Upper lobe of left lung (tissue), 6 donors: Measurements from ENCODE around the gene ADAP1. TPM values are rescaled to one million over a fixed set of nuclear protein-coding genes. Genes with fewer than 3 reads are reported as not detected.

Experiments used
- ATAC-seq, 2 donors: fragments of 200-7000 bp; cut with Tn5 transposase; one replicate each; pipeline ENCODE4 v1.9.1; 2022; ENCODE audit warnings: mild to moderate bottlenecking in 2 of 2, moderate library complexity in 2 of 2; ENCODE audit not compliant: low FRiP score in 2 of 2
- DNase-seq, 2 donors: peaks; one replicate each; pipeline ENCODE4 v3.0.0-alpha.2; 2019 to 2020
- H3K27ac ChIP-seq, 4 donors: fragments of 200-600 bp; sonication (generic); one replicate each; pipeline ENCODE4 v1.5.1; 2016 to 2019
- H3K27me3 ChIP-seq, 4 donors: fragments of 200-600 bp; sonication (generic); one replicate each; pipeline ENCODE4 v1.5.1; 2017 to 2019
- H3K36me3 ChIP-seq, 4 donors: fragments of 200-600 bp; sonication (generic); one replicate each; pipeline ENCODE4 v1.5.1; 2016 to 2019
- H3K4me1 ChIP-seq, 4 donors: fragments of 200-600 bp; sonication (generic); one replicate each; pipeline ENCODE4 v1.5.1; 2018 to 2019
- H3K4me3 ChIP-seq, 4 donors: fragments of 200-600 bp; sonication (generic); one replicate each; pipeline ENCODE4 v1.5.1; 2017 to 2019; ENCODE audit warnings: mild to moderate bottlenecking in 2 of 4, moderate library complexity in 1 of 4
- H3K9me3 ChIP-seq, 4 donors: fragments of 200-600 bp; sonication (generic); one replicate each; pipeline ENCODE4 v1.5.1; 2018 to 2019
- EP300 ChIP-seq, 4 donors: sonication (generic); formaldehyde crosslinking; IDR thresholded peaks; one replicate each; pipeline ENCODE4 v1.5.1; 2017; ENCODE audit warnings: antibody characterized with exemption in 4 of 4, control low read depth in 2 of 4
- POLR2A ChIP-seq, 4 donors: fragments of 450-650 bp; IDR thresholded peaks; one replicate each; pipeline ENCODE4 v1.5.1; 2016 to 2017; ENCODE audit warnings: antibody characterized with exemption in 4 of 4, mild to moderate bottlenecking in 2 of 4
- POLR2AphosphoS5 ChIP-seq, 2 donors: sonication (generic); formaldehyde crosslinking; IDR thresholded peaks; one replicate each; pipeline ENCODE4 v1.5.1; 2017; ENCODE audit warnings: antibody characterized with exemption in 2 of 2
- WGBS, 2 donors: methylation state at CpG; one replicate each; pipeline ENCODE4 v1.1.5; 2017 to 2018; 5-methylcytosine and 5-hydroxymethylcytosine counted together
- total RNA-seq, 6 donors: library from RNA; depleted of rRNA in 4 of 6; stranded (reverse); fragments of >200 nt in 4 of 6; gene quantifications; one replicate each; pipeline versions ENCODE4 v1.1.0 to v1.2.1, GENCODE V29; 2016 to 2021
- TF ChIP-seq, protein P1 (sequence below), 6 experiments: fragments of 450-650 bp in 4 of 6; fragments of 200-600 bp in 2 of 6; sonication (generic) in 2 of 6; IDR thresholded peaks; one replicate each; pipeline ENCODE4 v1.5.1; 2016 to 2019; ENCODE audit warnings: antibody characterized with exemption in 6 of 6
- donor health status: DM: no; HTN: no; CAD: no; lungs with moderate emphysema.
- donor health status: DM: no; HTN: yes; CAD: no; lungs with severe emphysema.

Gene ADAP1
- total RNA-seq, 6 donors from 2014 or later = 31.0 to 109 (median 37.5) TPM

DNA sequence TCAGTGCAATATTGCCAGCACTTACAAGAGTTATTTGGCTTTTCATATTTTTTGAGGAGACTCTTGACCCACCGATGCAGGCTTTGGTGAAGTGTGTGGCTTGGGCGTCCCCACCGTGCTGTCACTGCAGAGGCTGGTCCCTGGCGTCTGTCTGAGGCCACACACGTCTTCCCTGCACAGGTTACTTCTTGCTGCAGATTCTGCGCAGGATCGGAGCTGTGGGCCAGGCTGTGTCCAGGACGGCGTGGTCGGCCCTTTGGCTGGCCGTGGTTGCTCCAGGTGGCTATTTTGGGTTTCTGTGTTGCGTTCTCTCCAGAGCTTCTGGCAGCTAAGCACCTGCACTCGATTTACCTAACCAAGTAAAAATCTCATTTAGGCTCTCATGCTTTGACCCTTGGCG lies 103.3 kb downstream of the ADAP1 start:
- WGBS, 2 donors = 94 to 96% methylated on average over 14 of the region's 14 CpGs
- H3K4me1 ChIP-seq = no peaks in the 10 kb centered on the region
- H3K36me3 ChIP-seq = peaks cover 33 to 78% (median 64%) of the 10 kb centered on the region in 4 donors
- TF ChIP-seq EP300 (IDR thresholded peaks at IDR 0.05) (no peak), POLR2A (IDR thresholded peaks at IDR 0.05) (no peak), POLR2AphosphoS5 (IDR thresholded peaks at IDR 0.05) (no peak)
- TF ChIP-seq, protein P1, sequence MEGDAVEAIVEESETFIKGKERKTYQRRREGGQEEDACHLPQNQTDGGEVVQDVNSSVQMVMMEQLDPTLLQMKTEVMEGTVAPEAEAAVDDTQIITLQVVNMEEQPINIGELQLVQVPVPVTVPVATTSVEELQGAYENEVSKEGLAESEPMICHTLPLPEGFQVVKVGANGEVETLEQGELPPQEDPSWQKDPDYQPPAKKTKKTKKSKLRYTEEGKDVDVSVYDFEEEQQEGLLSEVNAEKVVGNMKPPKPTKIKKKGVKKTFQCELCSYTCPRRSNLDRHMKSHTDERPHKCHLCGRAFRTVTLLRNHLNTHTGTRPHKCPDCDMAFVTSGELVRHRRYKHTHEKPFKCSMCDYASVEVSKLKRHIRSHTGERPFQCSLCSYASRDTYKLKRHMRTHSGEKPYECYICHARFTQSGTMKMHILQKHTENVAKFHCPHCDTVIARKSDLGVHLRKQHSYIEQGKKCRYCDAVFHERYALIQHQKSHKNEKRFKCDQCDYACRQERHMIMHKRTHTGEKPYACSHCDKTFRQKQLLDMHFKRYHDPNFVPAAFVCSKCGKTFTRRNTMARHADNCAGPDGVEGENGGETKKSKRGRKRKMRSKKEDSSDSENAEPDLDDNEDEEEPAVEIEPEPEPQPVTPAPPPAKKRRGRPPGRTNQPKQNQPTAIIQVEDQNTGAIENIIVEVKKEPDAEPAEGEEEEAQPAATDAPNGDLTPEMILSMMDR (IDR thresholded peaks at IDR 0.05) = no peak
- no peaks in the 10 kb centered on the region for H3K9me3 ChIP-seq
- H3K27me3 ChIP-seq = no peaks in the 10 kb centered on the region
- H3K27ac ChIP-seq = no peak overlapping the region
- DNase-seq (peak in 1 of 2 donors; percentile 61), ATAC-seq (no peak)
- H3K4me3 ChIP-seq = no peak overlapping the region

DNA sequence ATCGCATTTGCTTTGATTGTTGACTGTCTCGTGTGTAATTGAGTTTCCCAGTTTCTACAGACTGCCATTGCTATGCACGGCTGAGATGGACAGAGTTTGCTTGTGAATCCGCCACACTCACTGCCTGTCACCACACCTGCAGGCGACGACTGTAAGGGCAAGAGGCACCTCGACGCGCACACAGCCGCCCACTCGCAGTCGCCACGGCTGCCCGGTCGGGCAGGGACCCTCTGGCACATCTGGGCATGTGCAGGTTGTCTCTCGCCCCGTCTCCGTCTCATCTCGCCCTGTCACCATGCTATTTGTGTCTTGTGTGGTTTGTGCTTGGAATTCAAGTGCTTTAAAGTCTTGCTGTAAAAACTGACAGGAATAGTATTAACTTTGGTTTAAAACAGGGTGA lies 104.7 kb downstream of the ADAP1 start:
- H3K27me3 ChIP-seq = no peaks in the 10 kb centered on the region
- H3K4me1 ChIP-seq = no peaks in the 10 kb centered on the region
- H3K27ac ChIP-seq = no peak overlapping the region
- H3K4me3 ChIP-seq = no peak overlapping the region
- ATAC-seq (no peak), DNase-seq (peak in 1 of 2 donors; percentile 70)
- H3K9me3 ChIP-seq = no peaks in the 10 kb centered on the region
- 91 to 96% methylated on average over 19 of the region's 19 CpGs for WGBS, 2 donors
- no peak for TF ChIP-seq POLR2A (IDR thresholded peaks at IDR 0.05)
- peaks cover 33 to 75% (median 55%) of the 10 kb centered on the region in 4 donors for H3K36me3 ChIP-seq

DNA sequence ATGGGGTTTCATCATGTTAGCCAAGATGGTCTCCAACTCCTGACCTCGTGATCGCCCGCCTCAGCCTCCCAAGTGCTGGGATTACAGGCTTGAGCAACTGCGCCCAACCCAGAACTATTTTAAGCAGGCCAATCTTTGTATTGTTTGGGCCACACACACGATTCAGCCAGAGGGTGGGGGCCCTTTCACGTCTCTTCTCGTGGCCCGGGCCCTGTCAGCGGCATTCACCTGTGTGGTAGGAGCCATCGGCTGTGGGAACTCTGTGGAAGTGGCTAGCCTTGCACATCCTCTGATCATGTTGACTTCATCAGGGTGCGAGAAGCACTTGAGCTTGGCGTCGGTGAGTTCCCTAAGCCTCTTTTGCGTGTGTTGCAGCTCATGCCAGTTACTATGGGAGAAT lies 105.3 kb downstream of the ADAP1 start:
- WGBS, 2 donors = 87 to 98% methylated on average over 10 to 14 of the region's 14 CpGs
- Histone ChIP-seq H3K4me3 (no peak overlapping the region), H3K27ac (no peak overlapping the region), H3K9me3 (no peaks in the 10 kb centered on the region), H3K27me3 (no peaks in the 10 kb centered on the region), H3K36me3 (peaks cover 39 to 75% (median 55%) of the 10 kb centered on the region in 4 donors), H3K4me1 (no peaks in the 10 kb centered on the region)
- no peak for TF ChIP-seq POLR2AphosphoS5 (IDR thresholded peaks at IDR 0.05)
- no peak for TF ChIP-seq POLR2A (IDR thresholded peaks at IDR 0.05)
- TF ChIP-seq, protein P1 (IDR thresholded peaks at IDR 0.05) = no peak
- no peak for TF ChIP-seq EP300 (IDR thresholded peaks at IDR 0.05)
- ATAC-seq (no peak), DNase-seq (no peak)

Other genes starting within 250 kb of the ADAP1 start
- 10 to 100 TPM; 18.2 to 35.6 (median 26.4) TPM for gene DNAAF5, start 228.0 kb downstream of the ADAP1 start, total RNA-seq
- 10 to 100 TPM; 10.3 to 24.4 (median 20.9) TPM for gene PRKAR1B, start 227.4 kb downstream of the ADAP1 start, total RNA-seq
- gene SUN1, start 122.2 kb downstream of the ADAP1 start, total RNA-seq = 100 to 1,000 TPM; 107 to 196 (median 127) TPM
- gene GET4, start 78.1 kb downstream of the ADAP1 start, total RNA-seq = 10 to 100 TPM; 26.0 to 82.6 (median 40.8) TPM
- gene COX19, start 20.9 kb upstream of the ADAP1 start, total RNA-seq = 10 to 100 TPM in 4 of 6 donors, 1 to 10 TPM in 2; 9.1 to 25.1 (median 11.5) TPM
- not detected for gene CYP2W1, start 28.5 kb upstream of the ADAP1 start, total RNA-seq
- 10 to 100 TPM; 11.2 to 32.8 (median 28.9) TPM for gene GPR146, start 89.9 kb upstream of the ADAP1 start, total RNA-seq
- 10 to 100 TPM in 2 of 6 donors, 1 to 10 TPM in 4; 6.5 to 24.7 (median 8.5) TPM for gene GPER1, start 133.4 kb upstream of the ADAP1 start, total RNA-seq
- gene ZFAND2A, start 205.5 kb upstream of the ADAP1 start, total RNA-seq = 10 to 100 TPM; 12.5 to 45.1 (median 21.6) TPM